Thoracic aorta (tissue), 2 donors: Measurements from ENCODE around the gene MAMDC4. TPM values are rescaled to one million over a fixed set of nuclear protein-coding genes. Genes with fewer than 3 reads are reported as not detected.

ENCODE experiments used
- ATAC-seq: fragments of 150-250 bp; one replicate; pipeline ENCODE4 v1.8.0; 2017; ENCODE audit warnings: low read depth; ENCODE audit not compliant: insufficient number of reproducible peaks, low FRiP score
- DNase-seq: peaks from one replicate; pipeline ENCODE4 v3.0.0-alpha.2; 2020; ENCODE audit warnings: low spot score
- H3K27ac ChIP-seq, 2 donors: fragments of 200-600 bp; sonication (generic); 1 replicate in 1 of 2; 2 replicates in 1 of 2; pipeline ENCODE4 v1.5.1; 2016; ENCODE audit warnings: mild to moderate bottlenecking in 2 of 2, moderate library complexity in 2 of 2
- H3K27me3 ChIP-seq: fragments of 200-600 bp; sonication (generic); replicated peaks from 2 replicates; pipeline ENCODE4 v1.6.0; 2016; ENCODE audit warnings: mild to moderate bottlenecking; ENCODE audit not compliant: insufficient read depth
- H3K36me3 ChIP-seq: fragments of 200-600 bp; sonication (generic); one replicate; pipeline ENCODE4 v1.5.1; 2016
- H3K4me1 ChIP-seq, 2 donors: fragments of 200-600 bp; sonication (generic); 1 replicate in 1 of 2; 2 replicates in 1 of 2; pipeline versions ENCODE4 v1.5.1 to v1.6.0; 2016; ENCODE audit warnings: low read depth in 2 of 2, mild to moderate bottlenecking in 1 of 2; ENCODE audit not compliant: control insufficient read depth in 1 of 2
- H3K4me3 ChIP-seq: fragments of 200-600 bp; sonication (generic); 2 replicates; pipeline ENCODE4 v1.5.1; 2016; ENCODE audit warnings: mild to moderate bottlenecking
- H3K9me3 ChIP-seq: fragments of 200-600 bp; sonication (generic); 2 replicates; pipeline ENCODE4 v1.5.1; 2016
- total RNA-seq, 2 donors: library from RNA; depleted of rRNA; stranded (reverse); fragments of >200 nt; gene quantifications; one replicate each; pipeline versions ENCODE4 v1.1.0 to v1.2.3, GENCODE V29; 2016
- TF ChIP-seq, protein P1 (sequence below): fragments of 200-600 bp; sonication (generic); IDR thresholded peaks from one replicate; pipeline ENCODE4 v1.5.1; 2019; ENCODE audit warnings: antibody characterized with exemption

Gene MAMDC4
- total RNA-seq, 2 donors from 2014 or later, result 1.8 to 2.8 TPM

- TF ChIP-seq, protein P1, sequence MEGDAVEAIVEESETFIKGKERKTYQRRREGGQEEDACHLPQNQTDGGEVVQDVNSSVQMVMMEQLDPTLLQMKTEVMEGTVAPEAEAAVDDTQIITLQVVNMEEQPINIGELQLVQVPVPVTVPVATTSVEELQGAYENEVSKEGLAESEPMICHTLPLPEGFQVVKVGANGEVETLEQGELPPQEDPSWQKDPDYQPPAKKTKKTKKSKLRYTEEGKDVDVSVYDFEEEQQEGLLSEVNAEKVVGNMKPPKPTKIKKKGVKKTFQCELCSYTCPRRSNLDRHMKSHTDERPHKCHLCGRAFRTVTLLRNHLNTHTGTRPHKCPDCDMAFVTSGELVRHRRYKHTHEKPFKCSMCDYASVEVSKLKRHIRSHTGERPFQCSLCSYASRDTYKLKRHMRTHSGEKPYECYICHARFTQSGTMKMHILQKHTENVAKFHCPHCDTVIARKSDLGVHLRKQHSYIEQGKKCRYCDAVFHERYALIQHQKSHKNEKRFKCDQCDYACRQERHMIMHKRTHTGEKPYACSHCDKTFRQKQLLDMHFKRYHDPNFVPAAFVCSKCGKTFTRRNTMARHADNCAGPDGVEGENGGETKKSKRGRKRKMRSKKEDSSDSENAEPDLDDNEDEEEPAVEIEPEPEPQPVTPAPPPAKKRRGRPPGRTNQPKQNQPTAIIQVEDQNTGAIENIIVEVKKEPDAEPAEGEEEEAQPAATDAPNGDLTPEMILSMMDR, result no peak
- Histone ChIP-seq H3K27ac (peak overlapping the region; percentile 29 to 56), H3K4me3 (peak overlapping the region; percentile 74), H3K27me3 (no peaks in the 10 kb centered on the region), H3K36me3 (no peaks in the 10 kb centered on the region), H3K9me3 (no peaks in the 10 kb centered on the region), H3K4me1 (peaks cover 3 to 24% of the 10 kb centered on the region in 2 donors)
- DNase-seq, result no peak
- peak; percentile 41 for ATAC-seq
Measured at GRCh38 chr9:136886610-136887597, 34.8 kb downstream of the MAMDC4 start.

- Histone ChIP-seq H3K9me3 (no peaks in the 10 kb centered on the region), H3K4me1 (peaks cover 3 to 14% of the 10 kb centered on the region in 2 donors), H3K27me3 (no peaks in the 10 kb centered on the region), H3K36me3 (no peaks in the 10 kb centered on the region), H3K4me3 (no peak overlapping the region), H3K27ac (no peak overlapping the region)
- DNase-seq (no peak), ATAC-seq (no peak)
- TF ChIP-seq, protein P1, result no peak
Measured at GRCh38 chr9:136888454-136888853, 36.3 kb downstream of the MAMDC4 start.

- Histone ChIP-seq H3K4me3 (no peak overlapping the region), H3K36me3 (no peaks in the 10 kb centered on the region), H3K9me3 (no peaks in the 10 kb centered on the region), H3K27ac (no peak overlapping the region), H3K27me3 (no peaks in the 10 kb centered on the region), H3K4me1 (peaks cover 3 to 14% of the 10 kb centered on the region in 2 donors)
- DNase-seq (no peak), ATAC-seq (no peak)
- TF ChIP-seq, protein P1, result no peak
Measured at GRCh38 chr9:136889858-136890257, 37.7 kb downstream of the MAMDC4 start.

GRCh38 chr9:136890661-136891060 lies 38.5 kb downstream of the MAMDC4 start:
- H3K4me1 ChIP-seq, result peaks cover 3 to 10% of the 10 kb centered on the region in 2 donors
- no peaks in the 10 kb centered on the region for H3K27me3 ChIP-seq
- TF ChIP-seq, protein P1, result no peak
- ATAC-seq, result no peak
- H3K27ac ChIP-seq, result no peak overlapping the region
- H3K4me3 ChIP-seq, result no peak overlapping the region
- DNase-seq, result no peak
- peaks cover 3% of the 10 kb centered on the region for H3K36me3 ChIP-seq
- H3K9me3 ChIP-seq, result no peaks in the 10 kb centered on the region

- H3K9me3 ChIP-seq, result no peaks in the 10 kb centered on the region
- DNase-seq (no peak), ATAC-seq (no peak)
- no peak overlapping the region for H3K4me3 ChIP-seq
- H3K27me3 ChIP-seq, result no peaks in the 10 kb centered on the region
- no peak overlapping the region for H3K27ac ChIP-seq
- H3K36me3 ChIP-seq, result peaks cover 3% of the 10 kb centered on the region
- TF ChIP-seq, protein P1, result no peak
- peaks cover 0 to 10% of the 10 kb centered on the region in 2 donors for H3K4me1 ChIP-seq
Measured at GRCh38 chr9:136896027-136896426, 43.9 kb downstream of the MAMDC4 start.
